NCI-H82 (cell line): Measurements from ENCODE around the gene LRRC30.
"Not testable (repeated sequence)": the region's sequence is repeated elsewhere in the genome, so short reads cannot be mapped to it uniquely, and the experiment has no call there.

ENCODE experiments used
- DNase-seq: peaks from one replicate; lab custom pipeline; 2025; lab: John Stamatoyannopoulos, UW

LRRC30 gene

DNA sequence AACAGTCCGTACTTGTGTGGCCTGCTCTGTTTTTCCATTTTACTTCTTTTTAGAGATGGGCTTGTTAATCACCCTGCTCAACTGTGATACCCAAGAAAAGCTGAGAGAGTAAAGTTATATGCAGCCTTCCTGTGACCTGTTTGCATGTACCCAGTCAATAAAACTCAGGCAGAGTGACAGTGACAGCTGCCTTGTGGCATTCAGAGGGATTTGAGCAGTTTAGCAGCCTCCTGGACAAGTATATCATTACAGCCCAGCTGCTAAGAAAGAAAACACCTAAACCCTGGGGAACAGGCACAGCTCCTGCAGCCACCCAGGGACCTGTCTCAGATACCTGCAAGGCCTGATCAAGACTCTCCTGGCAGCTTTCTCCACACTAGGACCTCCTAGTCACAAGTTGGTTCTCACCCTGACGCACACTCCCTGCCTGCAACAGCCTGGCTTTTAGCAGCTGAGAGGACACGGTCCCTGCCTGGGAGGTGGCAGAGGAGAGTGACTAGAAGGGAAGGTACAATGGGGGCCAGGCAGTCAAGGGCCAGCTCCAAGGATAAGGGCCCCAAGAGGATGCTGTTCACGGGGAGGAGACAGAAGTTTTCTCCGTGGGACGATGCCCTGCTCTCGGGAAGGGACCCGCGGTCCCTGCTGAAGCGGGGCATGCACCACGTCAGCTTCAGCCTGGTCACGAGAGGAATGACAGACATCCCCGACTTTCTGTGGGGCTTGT lies at the start of gene LRRC30:
Gene LRRC30 (plus strand): TSS at position 464 of the 724 bp plus-strand sequence. CDS start 50 bp downstream, at position 514.
- DNase-seq: peak; percentile 80

- DNase-seq: no peak
Measured at GRCh38 chr18:7185701-7186100, 45.2 kb upstream of the LRRC30 start.

DNA sequence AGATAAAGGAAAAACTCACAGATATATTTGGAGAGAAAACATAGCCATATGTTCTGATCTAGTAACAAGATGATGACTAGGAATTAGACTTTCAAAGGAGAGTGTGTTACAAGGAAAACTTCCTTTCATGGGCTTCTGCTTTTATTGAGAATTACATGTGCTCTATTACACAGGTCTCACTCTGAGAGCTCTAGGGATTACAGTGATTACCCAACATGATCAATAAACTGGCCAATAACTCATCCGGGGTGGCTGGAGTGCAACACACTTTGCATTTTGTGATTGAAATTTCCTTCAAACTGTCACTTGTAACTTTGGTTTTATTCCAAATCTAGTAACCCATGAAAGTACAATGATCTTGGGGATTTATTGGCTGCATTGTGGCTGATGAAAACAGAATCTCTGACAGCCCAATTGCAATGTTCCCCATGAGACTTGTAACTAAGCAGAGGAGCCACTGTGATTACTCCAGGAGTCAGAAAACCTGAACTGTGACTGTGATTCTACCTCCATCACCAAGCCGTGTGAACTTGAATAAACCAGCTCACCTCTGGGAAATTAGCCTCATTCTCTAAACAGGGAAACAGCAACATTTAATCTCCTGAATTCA lies 40.2 kb upstream of the LRRC30 start:
- peak; percentile 42 for DNase-seq

DNA sequence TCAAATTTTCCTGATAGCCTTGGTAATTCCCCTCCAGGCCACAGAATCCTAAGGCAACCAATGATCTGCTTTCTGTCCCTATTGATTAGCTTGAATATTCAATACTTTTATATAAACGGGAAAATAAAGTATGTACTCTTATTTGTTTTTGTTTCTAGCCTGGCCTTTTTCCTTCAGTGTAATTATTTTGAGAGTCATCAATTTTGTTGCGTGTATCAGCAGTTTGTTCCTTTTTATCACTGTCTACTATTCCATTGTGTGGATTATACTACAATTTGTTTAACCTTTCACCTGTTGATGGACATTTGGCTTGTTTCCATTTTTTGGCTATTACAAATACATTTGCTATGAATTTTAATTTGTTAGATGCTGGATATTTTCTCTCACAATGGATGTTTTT lies 39.2 kb upstream of the LRRC30 start:
- DNase-seq: no peak

- no peak for DNase-seq
Measured at GRCh38 chr18:7195266-7195665, 35.6 kb upstream of the LRRC30 start.

DNA sequence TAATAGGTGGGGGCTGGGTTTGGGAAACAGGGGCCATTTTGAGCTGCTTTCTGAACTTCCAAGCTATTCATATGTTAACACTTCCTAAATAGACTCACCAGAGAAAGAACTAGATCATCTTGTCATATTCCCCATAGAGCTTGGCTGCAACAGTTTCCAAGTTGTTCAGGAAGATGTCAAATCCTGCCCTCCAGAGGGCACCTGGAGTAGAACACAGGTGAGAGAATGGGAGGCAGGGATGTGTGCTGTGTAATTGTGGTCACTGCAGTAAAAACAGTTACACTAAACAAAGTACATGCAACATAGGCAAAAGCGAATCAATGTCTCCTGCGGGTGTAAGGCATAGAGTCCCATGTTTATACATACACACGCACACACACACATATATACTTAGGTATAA lies 34.5 kb upstream of the LRRC30 start:
- DNase-seq: no peak

DNA sequence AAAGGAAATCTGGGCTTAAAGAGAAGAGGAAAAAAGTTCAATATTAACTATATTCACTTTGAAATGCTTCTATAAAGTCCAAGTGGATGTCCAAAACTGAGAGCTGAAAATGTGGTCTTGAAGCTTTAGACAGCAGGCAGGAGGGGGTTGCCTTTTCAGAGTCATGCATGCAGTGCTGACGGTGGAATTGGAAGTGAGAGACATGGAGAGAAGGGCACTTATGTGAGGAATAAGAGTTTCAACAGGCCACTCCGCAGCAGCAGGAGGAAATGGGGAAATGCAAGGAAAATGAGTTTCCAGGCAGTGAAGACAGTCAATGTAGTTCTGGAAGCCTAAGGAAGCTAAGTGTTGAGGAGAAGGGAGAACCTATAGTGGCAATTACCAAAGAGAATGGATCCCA lies 33.0 kb upstream of the LRRC30 start:
- no peak for DNase-seq

- DNase-seq: no peak
Measured at GRCh38 chr18:7198326-7198725, 32.6 kb upstream of the LRRC30 start.

- DNase-seq: no peak
Measured at GRCh38 chr18:7201096-7201495, 29.8 kb upstream of the LRRC30 start.

DNA sequence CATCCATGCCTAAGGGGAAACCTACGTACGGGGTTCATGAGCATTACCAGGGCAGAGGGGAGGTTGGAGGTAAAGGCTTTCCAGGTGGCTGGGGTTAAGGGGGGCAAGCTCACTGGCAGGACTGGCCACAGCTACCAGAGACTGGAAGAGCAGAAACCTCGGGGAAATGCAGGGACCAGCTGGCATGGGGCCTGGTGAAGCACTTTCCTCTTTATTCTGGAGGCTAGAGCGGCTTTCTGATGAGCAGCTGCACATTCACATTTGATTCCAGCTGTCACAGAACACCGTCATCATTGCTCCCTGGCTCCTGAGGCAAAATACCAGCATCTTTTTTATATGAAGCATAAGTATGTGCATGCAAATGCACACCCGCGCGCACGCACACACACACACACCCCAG lies 28.7 kb upstream of the LRRC30 start:
- DNase-seq: no peak

DNA sequence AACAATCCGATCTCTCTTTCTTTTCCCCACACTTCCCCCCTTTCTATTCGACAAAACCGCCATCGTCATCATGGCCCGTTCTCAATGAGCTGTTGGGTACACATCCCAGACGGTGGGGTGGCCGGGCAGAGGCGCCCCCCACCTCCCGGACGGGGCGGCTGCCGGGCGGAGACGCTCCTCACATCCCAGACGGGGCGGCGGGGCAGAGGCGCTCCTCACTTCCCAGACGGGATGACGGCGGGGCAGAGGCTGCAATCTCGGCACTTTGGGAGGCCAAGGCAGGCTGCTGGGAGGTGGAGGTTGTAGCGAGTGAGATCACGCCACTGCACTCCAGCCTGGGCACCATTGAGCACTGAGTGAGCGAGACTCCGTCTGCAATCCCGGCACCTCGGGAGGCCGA lies 27.3 kb upstream of the LRRC30 start:
- DNase-seq: not testable (repeated sequence)

GRCh38 chr18:7205346-7205745 lies 25.5 kb upstream of the LRRC30 start:
- no peak for DNase-seq

DNA sequence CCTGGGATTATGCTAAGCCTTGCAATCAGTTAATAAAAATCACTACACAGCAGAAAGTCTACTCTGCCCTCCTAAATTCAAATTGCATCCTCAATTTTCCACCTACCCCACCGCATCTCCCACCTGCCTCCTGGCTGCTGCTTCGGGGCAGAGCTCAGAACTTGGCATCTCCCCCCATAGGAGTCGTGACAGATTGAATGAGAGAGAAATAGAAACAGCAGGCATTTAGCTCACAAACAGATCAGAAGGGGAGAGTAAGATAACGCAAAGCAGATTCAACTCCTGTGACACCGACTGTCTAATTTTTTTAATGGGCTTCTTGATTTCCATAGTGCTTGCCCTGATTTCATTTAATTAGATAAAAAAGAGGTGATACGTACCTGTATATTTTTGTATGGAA lies 24.7 kb upstream of the LRRC30 start:
- peak; percentile 29 for DNase-seq

GRCh38 chr18:7207366-7207915 lies 23.4 kb upstream of the LRRC30 start:
- no peak for DNase-seq

DNA sequence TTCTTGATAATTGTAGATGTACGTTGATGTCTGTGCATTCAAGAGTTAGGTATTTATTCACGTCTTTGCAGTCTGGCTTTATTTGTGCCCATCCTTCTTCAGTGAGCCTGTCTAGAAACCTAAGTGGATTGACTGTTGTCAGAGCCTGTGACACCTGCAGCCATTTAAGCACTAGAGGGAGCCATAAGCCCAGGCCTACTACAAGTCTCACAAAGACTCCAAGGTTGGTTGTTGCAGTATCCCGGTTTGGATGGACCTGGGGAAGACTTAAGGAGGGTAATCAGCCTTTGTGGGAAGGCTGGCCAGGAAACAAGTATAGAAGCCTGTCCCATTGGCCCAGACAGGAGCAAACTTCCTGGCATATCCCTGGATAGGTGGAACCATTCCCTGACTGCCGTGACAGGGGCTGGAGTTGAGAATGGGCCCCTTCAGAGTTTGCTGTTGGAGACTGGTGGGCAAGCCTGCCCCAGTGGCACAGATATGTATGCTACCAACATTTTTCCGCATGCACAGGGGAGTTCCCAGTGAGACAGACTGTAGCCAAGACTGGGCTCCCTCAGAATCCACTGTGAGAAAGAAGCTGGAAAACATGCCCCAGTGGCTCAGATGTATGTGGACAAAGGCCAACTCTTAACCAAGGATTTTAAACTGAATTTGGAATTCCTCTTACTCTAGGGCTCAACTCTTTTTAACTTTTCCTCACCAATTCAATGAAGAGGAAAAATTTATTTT lies 9.3 kb upstream of the LRRC30 start:
- DNase-seq: peak; percentile 93

- no peak for DNase-seq
Measured at GRCh38 chr18:7224198-7224597, 6.7 kb upstream of the LRRC30 start.

GRCh38 chr18:7232218-7232617 lies 1.3 kb downstream of the LRRC30 start:
- no peak for DNase-seq

DNA sequence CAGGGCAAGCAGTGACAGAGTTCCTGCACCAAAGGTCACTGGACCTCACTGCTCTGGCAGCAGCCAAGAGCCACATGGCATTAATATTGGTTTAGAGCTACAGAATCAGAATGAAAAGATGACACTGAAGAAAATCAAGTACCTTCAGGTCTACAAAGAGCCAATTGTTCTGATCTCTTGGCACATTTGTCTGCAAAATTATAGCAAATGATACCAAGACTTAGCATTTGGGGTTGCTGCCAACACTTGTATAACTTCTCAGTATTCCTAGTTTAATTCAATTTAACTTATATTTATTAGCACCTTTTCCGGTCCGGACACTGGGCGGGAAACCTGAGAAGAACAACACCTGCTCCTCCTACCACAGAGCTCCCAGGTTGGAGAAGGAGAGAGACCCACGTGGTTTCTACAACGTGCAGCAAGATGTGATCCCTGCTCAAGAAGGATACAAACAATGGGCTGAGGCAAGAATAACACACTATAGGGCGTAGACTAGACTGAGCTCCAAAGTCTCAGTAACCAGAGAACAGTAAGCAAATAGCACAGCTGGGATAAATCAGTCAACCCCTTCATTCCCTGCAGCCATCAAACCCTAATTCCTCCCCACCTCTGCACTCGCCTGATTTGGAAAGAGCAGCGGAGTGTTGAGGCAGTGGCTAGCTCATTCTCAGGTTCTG lies 2.4 kb downstream of the LRRC30 start:
- DNase-seq: no peak

- DNase-seq: no peak
Measured at GRCh38 chr18:7234091-7234490, 3.2 kb downstream of the LRRC30 start.

DNA sequence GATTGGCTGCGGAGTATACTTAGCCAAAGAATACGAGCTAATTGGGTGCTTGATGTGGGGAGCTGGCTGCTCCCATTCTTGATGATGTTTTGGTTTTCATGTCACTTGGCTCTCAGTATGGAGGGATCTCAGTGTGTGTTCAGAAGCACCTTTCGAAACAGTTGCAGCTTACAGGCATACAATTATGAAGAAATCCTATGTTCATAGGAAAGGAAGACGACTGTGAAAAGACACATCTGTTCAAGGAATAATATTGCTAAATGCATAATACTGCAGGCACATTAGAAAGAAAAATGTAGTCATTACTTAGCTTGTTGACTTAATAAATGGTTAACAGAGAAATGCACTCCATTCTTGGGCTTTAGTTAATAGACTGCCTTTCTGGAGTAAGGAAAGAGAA lies 4.1 kb downstream of the LRRC30 start:
- DNase-seq: no peak

GRCh38 chr18:7236072-7236471 lies 5.2 kb downstream of the LRRC30 start:
- no peak for DNase-seq

DNA sequence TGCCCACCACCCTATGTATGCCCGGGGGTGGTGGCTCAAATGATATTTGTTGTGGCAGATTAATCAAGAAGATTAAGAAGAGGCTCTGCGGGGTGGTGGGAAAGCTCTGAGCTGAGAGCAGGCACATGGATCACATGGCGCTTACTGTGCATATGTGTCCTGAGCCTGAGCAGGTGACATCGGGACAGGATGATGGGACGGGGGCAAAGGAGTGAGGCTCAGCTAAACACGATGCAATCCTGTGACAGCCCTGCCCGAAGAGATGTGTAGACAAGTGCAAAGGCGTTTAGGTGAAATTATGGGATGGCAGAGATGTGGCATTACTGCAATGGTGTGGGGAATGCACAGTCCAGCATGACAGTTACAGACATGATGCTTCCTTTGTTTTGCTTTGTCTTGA lies 6.0 kb downstream of the LRRC30 start:
- DNase-seq: peak; percentile 42
